ENCODE results near the gene TTLL12. TPM values are rescaled to one million over a fixed set of nuclear protein-coding genes. Genes with fewer than 3 reads are reported as not detected.
A peak's percentile ranks its signal among the peaks of the same experiment; 100 is the strongest.

The TTLL12 gene
- total RNA-seq, 1 experiment from 2014 or later: 50.4 TPM

DNA sequence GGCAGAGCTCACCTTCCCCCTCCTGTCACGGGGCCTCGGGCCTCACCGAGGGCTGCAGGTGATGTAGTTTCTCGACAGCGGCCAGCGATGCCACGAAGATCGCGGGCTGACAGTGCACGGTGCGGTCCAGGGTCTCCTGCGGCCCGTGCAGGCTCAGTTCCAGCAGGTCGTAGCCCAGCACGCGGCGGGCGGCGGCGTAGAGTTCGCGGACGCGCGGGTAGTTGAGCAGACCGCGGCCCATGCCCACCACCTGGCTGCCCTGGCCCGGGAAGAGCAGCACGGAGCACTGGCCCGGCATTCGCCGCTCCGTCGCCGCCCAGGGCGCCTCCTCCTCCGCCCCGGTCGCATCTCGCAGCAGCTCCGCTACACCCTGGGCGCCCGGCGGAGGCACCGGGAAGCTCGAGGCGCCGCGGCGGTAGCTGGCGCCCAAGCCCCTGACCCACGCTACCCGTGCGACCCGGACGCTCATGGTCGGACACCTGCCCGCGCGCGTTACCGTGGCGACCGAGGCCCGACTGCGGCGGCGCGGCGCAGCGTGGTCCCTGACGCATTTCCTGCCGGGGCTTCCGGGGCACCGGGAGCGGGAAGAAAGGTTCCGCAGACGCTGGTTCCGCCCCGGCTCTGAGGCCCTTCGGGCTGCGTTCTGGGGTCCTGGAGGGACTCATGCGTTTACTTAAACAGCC is 43.9 kb downstream of the TTLL12 start, which contains the start of gene MCAT:
Gene MCAT (minus strand): TSS at position 519 of the 683 bp plus-strand sequence. CDS start 50 bp downstream, at position 469.
- Histone ChIP-seq H3K9me3 (replicated peaks) (no peaks in the 10 kb centered on the region), H3K4me1 (replicated peaks) (peaks cover 8% of the 10 kb centered on the region), H3K4me3 (peak within 1 kb of the TSS; percentile 86), H3K27me3 (replicated peaks) (no peaks in the 10 kb centered on the region), H3K36me3 (peaks cover 28% of the 10 kb centered on the region), H3K27ac (peak within 1 kb of the TSS; percentile 36)
- peak; percentile 72 to 79 for DNase-seq (ENCODE audit: low read depth in 1 of 2, low spot score in 2 of 2)

DNA sequence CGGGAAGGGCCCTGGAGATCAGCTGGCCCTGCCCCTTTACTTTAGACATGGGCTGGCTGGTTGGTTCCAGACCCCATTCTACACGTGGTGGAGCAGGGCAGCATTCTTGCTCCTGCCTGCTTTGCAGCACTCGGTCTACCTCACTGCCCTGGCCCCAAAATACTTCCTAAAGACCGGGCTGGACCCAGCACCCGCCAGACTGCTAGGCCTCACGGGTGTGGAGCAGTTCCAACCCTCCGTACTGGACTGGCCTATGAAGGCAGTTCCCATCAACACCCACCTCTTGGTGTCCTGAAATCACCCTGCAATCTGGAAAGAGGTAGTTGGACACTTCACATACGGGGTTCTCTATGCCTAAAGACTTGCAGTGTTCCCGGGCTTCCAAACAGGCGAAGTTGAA is 50.1 kb downstream of the TTLL12 start:
- no peak for DNase-seq (ENCODE audit: low read depth in 1 of 2, low spot score in 2 of 2)
- H3K4me1 ChIP-seq (replicated peaks): no peaks in the 10 kb centered on the region
- H3K9me3 ChIP-seq (replicated peaks): no peaks in the 10 kb centered on the region
- no peaks in the 10 kb centered on the region for H3K27me3 ChIP-seq (replicated peaks)
- H3K36me3 ChIP-seq: peaks cover 65% of the 10 kb centered on the region
- H3K27ac ChIP-seq: no peak overlapping the region
- H3K4me3 ChIP-seq: no peak overlapping the region

DNA sequence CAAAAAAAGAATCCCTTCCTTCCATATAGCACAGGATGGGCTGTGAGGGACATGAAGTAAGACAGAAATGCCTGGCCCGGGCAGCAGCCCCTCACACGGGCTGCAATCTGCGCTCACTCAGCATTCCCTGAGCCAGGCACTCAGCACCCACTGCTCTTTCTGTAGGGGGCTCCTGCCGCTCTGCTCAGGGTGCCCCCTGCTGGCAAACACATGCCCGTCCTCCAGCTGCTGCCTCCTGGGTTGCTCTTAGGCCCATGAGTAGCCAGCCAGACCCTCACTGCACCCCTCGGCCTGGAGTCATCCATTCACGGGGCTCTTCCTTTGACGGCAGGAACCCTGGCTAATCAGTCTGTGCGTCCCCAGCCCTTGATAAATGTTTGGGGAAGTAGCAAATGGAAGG is 50.7 kb downstream of the TTLL12 start:
- H3K9me3 ChIP-seq (replicated peaks): no peaks in the 10 kb centered on the region

DNA sequence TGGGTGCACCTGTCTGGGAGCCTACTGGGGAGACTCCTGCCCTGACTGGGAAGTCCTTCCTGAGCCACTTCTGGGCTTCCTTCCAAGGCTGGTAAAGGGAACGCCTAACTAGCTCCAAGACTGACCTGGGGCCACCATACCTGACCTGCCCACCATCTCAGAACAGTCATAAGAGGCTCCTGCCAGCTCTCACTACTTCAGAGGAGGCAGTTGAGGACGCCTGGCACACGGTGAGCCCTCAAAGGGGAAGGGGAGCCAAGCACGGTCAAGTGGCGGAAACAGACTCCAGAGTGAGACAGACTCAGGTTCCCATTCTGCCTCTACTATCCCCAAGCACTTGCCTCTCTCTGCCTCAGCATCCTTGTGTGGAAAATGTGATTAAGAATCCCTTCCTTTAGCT is 51.4 kb downstream of the TTLL12 start:
- H3K9me3 ChIP-seq (replicated peaks): no peaks in the 10 kb centered on the region
- H3K4me3 ChIP-seq: no peak overlapping the region
- no peak for DNase-seq (ENCODE audit: low read depth in 1 of 2, low spot score in 2 of 2)
- no peak overlapping the region for H3K27ac ChIP-seq
- peaks cover 67% of the 10 kb centered on the region for H3K36me3 ChIP-seq
- no peaks in the 10 kb centered on the region for H3K27me3 ChIP-seq (replicated peaks)
- no peaks in the 10 kb centered on the region for H3K4me1 ChIP-seq (replicated peaks)

More for the DNA sequence above, 50.7 kb downstream of the TTLL12 start:
- Histone ChIP-seq H3K27ac (no peak overlapping the region), H3K36me3 (peaks cover 65% of the 10 kb centered on the region), H3K27me3 (replicated peaks) (no peaks in the 10 kb centered on the region), H3K4me3 (no peak overlapping the region), H3K4me1 (replicated peaks) (no peaks in the 10 kb centered on the region)
- peak in 1 of 2 experiments; percentile 37 for DNase-seq (ENCODE audit: low read depth in 1 of 2, low spot score in 2 of 2)

DNA sequence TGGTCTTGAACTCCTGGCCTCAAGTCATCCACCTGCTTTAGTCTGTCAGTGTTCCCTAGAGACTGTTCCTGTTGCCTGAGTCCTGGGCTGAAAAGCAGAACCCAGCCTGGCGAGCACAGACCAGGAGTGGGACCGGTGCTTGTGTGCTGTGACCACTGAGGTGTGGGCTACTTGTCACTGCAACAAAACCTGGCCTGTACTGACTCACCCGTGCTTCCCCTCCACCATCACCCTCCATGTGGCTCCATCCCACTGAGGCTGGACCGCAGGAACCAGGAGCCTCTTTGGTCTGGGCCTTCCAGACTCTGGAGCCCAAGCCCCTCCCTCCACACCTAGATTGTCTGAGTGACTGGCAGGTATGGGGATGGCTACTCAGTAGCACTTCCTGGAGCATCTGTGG is 52.4 kb downstream of the TTLL12 start:
- H3K4me1 ChIP-seq (replicated peaks): no peaks in the 10 kb centered on the region
- H3K27me3 ChIP-seq (replicated peaks): no peaks in the 10 kb centered on the region
- no peaks in the 10 kb centered on the region for H3K9me3 ChIP-seq (replicated peaks)
- peaks cover 61% of the 10 kb centered on the region for H3K36me3 ChIP-seq
- no peak overlapping the region for H3K4me3 ChIP-seq
- DNase-seq (ENCODE audit: low read depth in 1 of 2, low spot score in 2 of 2): no peak
- no peak overlapping the region for H3K27ac ChIP-seq

DNA sequence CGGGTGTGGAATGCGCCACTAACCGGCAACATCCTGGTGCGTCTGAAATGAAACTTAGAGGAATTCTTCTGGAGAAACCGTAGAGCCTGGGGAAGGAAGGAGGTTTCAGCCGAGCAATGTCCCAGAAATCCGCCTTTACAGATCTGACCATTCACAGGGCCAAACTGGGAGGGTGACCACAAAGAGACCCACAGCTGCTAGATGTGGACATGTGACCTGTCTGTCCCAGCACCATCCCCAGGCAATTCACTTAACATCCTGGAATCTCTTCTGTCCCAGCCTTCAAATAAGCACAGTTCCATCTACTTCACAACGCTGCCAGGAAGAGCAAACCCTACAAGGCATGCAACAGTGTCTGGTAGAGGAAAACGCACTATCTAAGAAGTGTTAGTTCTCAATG is 53.5 kb downstream of the TTLL12 start:
- peaks cover 52% of the 10 kb centered on the region for H3K36me3 ChIP-seq

DNA sequence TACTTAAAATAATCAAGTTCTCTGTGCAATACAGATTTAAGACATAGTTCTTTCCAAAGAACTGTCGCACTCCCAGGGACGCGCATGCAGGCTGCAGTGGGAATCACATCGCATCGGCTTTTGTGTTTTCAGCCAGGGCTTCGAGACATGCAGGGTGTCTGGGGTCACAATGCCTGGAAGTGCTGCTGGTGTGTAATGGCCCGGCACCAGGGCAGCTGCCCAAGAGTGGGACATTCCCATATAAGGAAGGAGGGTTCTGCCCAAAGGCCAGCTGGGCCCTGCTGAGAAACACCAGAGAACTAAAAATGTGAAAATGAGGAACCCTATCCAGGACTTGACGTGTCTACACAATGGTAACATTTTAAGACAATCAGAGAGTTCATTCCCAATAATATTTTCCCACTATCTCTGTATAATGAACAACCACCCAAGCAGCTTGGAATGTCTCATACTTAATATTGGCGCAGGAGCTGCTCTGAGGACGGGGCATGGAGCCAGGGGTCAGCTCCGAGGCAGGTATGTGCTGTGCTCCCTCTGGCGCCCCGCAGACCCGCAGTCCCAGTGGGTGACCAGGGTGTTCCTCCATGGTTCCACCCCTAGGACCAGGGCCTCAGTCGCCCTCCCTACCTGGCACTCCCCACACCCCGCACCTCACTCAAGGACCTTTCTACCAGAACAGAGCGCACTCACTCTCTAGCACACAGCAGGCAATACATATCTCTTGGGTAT is 55.0 kb downstream of the TTLL12 start:
- Histone ChIP-seq H3K27ac (no peak overlapping the region), H3K36me3 (peaks cover 41% of the 10 kb centered on the region), H3K4me1 (replicated peaks) (peaks cover 12% of the 10 kb centered on the region), H3K4me3 (no peak overlapping the region), H3K27me3 (replicated peaks) (no peaks in the 10 kb centered on the region), H3K9me3 (replicated peaks) (no peaks in the 10 kb centered on the region)
- DNase-seq (ENCODE audit: low read depth in 1 of 2, low spot score in 2 of 2): no peak

More for the DNA sequence above, 53.5 kb downstream of the TTLL12 start:
- no peaks in the 10 kb centered on the region for H3K27me3 ChIP-seq (replicated peaks)
- no peaks in the 10 kb centered on the region for H3K9me3 ChIP-seq (replicated peaks)
- H3K27ac ChIP-seq: no peak overlapping the region
- no peaks in the 10 kb centered on the region for H3K4me1 ChIP-seq (replicated peaks)
- no peak overlapping the region for H3K4me3 ChIP-seq
- DNase-seq (ENCODE audit: low read depth in 1 of 2, low spot score in 2 of 2): no peak

DNA sequence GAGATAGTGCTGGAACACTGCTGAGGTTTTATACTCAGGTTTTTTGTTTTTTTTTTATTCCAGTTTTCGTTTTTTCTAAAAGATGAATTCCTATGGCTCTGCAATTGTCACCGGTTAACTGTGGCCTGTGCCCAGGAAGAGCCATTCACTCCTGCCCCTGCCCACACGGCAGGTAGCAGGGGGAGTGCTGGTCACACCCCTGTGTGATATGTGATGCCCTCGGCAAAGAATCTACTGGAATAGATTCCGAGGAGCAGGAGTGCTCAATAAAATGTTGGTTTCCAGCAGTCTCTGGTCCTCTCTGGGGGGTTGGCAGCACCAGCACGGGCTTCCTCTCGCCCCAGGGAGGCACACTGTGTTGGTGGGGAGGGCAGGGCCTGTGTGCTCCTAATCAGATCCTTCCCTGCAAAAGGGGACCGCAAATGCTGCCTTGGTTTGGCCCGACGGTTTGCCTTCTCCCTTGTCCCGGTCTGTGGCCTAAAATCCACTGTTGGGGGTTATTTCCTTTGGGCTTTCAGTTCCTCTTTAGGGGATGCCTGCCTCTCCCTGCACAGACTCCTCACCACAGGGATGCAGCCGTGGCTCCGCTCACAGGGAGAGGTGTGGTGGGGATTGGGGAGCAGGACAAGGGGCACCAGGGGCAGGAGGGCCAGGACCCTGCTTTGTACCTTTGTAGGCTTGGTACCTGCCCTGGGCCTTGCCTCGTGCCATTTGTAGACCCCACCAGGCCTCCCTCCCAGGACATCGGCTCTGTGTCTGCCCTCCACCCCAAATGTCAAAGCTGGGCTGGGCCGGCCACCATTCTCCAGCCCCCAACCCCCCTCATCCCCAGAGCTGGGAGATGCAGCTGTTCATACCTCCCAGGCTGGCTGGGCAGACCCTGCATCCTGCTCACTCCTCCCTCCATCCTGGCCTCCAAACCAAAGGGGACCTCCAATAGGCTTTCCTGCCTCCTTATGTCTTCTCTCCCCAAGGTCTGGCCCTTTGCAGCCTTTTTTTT is 57.2 kb downstream of the TTLL12 start:
- Histone ChIP-seq H3K27me3 (replicated peaks) (no peaks in the 10 kb centered on the region), H3K4me3 (no peak overlapping the region), H3K4me1 (replicated peaks) (peaks cover 27% of the 10 kb centered on the region), H3K27ac (no peak overlapping the region), H3K9me3 (replicated peaks) (no peaks in the 10 kb centered on the region), H3K36me3 (peaks cover 22% of the 10 kb centered on the region)
- DNase-seq (ENCODE audit: low read depth in 1 of 2, low spot score in 2 of 2): no peak

DNA sequence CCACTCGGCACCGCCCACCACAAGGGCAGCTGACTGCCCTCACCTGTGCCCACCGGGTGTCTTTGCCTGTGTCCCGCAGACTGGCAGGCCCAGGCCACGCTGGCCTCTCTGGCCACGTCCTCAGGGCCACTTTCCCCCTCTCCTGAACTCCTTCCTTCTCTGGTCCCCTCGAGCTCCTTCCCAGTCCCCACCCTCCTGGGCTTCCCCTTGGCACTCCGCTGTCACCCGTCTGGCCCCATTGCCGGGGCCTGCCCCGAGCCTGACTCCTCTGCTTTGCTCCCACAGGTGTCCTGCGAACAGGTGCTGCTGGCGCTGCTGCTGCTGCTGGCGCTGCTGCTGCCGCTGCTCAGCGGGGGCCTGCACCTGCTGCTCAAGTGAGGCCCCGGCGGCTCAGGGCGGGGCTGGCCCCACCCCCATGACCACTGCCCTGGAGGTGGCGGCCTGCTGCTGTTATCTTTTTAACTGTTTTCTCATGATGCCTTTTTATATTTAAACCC is 58.0 kb downstream of the TTLL12 start:
- DNase-seq (ENCODE audit: low read depth in 1 of 2, low spot score in 2 of 2): no peak
- no peak overlapping the region for H3K27ac ChIP-seq

DNA sequence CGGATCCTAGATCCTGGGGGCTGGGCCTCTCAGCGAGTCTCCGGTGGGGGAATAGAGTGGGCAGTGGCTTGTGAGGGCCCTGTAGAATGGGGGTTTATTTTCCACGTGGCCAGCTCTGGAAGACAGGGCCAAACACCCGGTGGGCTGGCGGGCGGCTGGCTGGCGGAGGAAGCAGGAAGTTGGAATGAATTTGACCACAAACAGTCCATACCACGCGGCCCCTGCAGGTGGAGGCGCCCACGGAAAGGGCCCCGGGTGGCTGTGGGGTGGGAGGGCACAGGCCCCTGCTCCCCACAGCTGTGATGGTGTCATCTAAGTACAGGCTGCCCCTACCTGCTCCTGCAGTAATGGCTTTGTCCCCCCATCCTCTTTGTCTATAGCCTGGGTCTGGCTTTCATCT is 58.8 kb downstream of the TTLL12 start:
- no peaks in the 10 kb centered on the region for H3K9me3 ChIP-seq (replicated peaks)
- H3K36me3 ChIP-seq: peaks cover 12% of the 10 kb centered on the region; the same call in 1 of the 2 replicates
- H3K4me3 ChIP-seq: no peak overlapping the region
- H3K27ac ChIP-seq: no peak overlapping the region
- H3K4me1 ChIP-seq (replicated peaks): peaks cover 34% of the 10 kb centered on the region
- H3K27me3 ChIP-seq (replicated peaks): no peaks in the 10 kb centered on the region
- DNase-seq (ENCODE audit: low read depth in 1 of 2, low spot score in 2 of 2): no peak

More for the DNA sequence above, 58.0 kb downstream of the TTLL12 start:
- peaks cover 16% of the 10 kb centered on the region; the same call in 1 of the 2 replicates for H3K36me3 ChIP-seq
- H3K9me3 ChIP-seq (replicated peaks): no peaks in the 10 kb centered on the region
- no peaks in the 10 kb centered on the region for H3K27me3 ChIP-seq (replicated peaks)
- H3K4me3 ChIP-seq: no peak overlapping the region
- H3K4me1 ChIP-seq (replicated peaks): peaks cover 34% of the 10 kb centered on the region

DNA sequence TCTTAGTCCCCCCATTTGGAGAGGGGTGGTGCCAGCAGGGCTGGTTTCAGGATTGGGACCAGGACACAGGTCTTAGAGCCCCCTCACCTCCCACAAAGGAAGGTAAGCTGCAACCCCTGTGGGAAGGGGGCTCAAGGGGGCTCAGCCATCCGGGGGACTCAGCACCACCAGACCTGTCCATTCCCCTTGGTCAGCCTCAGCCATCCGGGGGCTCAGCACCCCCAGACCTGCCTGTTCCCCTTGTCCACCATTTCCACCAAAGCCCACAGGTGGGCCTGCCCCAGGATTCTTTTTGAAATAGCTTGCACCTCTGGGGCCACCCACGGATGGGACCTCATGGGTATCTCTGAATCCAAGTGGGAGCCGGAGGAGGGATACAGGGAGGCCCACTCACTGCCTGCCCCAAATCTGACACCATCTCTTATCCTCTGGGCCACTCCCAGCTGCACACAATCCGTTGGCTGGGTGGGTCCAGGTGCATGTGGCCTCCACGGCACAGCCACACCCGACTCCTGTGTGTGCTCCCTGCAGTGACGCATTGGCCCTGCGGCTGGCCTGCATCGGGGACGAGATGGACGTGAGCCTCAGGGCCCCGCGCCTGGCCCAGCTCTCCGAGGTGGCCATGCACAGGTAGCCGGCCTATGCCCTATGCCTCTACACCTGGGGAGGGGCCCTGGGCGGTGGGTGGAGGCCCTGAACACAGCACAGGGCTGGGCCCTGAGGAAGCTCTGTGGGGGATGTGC is 59.6 kb downstream of the TTLL12 start:
- peak overlapping the region; percentile 84 for H3K27ac ChIP-seq
- H3K9me3 ChIP-seq (replicated peaks): no peaks in the 10 kb centered on the region
- DNase-seq (ENCODE audit: low read depth in 1 of 2, low spot score in 2 of 2): no peak
- no peak overlapping the region for H3K4me3 ChIP-seq
- peaks cover 7% of the 10 kb centered on the region; the same call in 1 of the 2 replicates for H3K36me3 ChIP-seq
- H3K4me1 ChIP-seq (replicated peaks): peaks cover 34% of the 10 kb centered on the region
- no peaks in the 10 kb centered on the region for H3K27me3 ChIP-seq (replicated peaks)

DNA sequence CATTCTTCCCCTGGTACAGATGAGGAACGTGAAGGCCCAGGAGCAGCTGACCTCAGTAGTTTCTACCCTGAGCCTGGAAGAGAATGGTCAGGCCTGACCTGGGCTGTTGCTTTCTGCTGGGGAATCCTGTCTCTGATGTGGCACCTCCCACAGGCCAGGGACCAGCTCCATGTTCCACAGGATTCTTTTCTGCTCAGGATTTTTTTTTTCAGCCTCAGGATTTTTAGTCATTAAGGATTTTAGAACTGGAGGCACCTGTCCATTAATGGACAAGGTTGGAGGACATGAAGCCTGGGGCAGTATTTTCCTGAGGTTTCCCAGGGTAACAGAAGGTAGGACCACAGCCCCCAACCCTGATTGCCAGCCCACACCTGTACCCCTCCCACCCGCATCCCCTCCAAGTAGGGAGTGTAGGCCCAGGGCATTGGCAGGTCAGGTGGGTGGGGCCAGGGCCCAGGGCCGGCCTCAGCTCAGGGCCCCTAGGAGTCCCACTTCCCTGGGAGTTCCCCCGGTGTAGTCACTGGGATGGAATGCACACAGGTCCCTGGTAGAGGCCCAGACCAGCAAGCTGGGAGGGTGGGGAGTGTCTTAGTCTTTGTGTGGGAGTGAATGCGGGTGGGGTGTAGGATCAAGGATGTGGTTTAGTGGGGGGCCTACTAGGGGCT is 60.3 kb downstream of the TTLL12 start:
- peaks cover 7% of the 10 kb centered on the region; the same call in 1 of the 2 replicates for H3K36me3 ChIP-seq
- peak; percentile 73 to 93 for DNase-seq (ENCODE audit: low read depth in 1 of 2, low spot score in 2 of 2)
- H3K27ac ChIP-seq: peak overlapping the region; percentile 84
- H3K4me1 ChIP-seq (replicated peaks): peaks cover 34% of the 10 kb centered on the region
- H3K9me3 ChIP-seq (replicated peaks): no peaks in the 10 kb centered on the region
- no peak overlapping the region for H3K4me3 ChIP-seq
- no peaks in the 10 kb centered on the region for H3K27me3 ChIP-seq (replicated peaks)

Data from SJSA1 (cell line).